ENCODE measurements around the gene VSIG10L2.

- TF ChIP-seq POLR2A (IDR thresholded peaks at IDR 0.05) = no peak
- TF ChIP-seq CTCF (IDR thresholded peaks at IDR 0.05) = no peak
- no peak for TF ChIP-seq POLR2AphosphoS5 (IDR thresholded peaks at IDR 0.05)
- no peak for TF ChIP-seq EP300 (IDR thresholded peaks at IDR 0.05)
Observed at GRCh38 chr11:125953401-125953935, 7.6 kb downstream of the VSIG10L2 start.
